ENCODE data around the gene PIP4K2C. TPM values are rescaled to one million over a fixed set of nuclear protein-coding genes. Genes with fewer than 3 reads are reported as not detected.

PIP4K2C gene
- 12.2 TPM for polyA plus RNA-seq (2012; ENCODE audit: missing spikeins)

GRCh38 chr12:57590864-57591781 is at the start of gene PIP4K2C:
Gene PIP4K2C (plus strand): TSS chr12:57591192. CDS start chr12:57591290, 98 bp downstream.
- FAIRE-seq (peak; percentile 96), DNase-seq (ENCODE audit: insufficient read length) (peak; percentile 95)
- peak; percentile 86 for TF ChIP-seq POLR2A (IDR thresholded peaks at IDR 0.05; ENCODE audit: low read depth, low read length)
- TF ChIP-seq TAF1 (IDR thresholded peaks at IDR 0.05; ENCODE audit: borderline replicate concordance, low read depth, low read length), result 0 out of 2 replicates have a peak, but pooled peaks have one; percentile 23
- peak; percentile 63 for TF ChIP-seq POLR2AphosphoS5 (IDR thresholded peaks at IDR 0.05; ENCODE audit: low read depth, low read length)

DNA sequence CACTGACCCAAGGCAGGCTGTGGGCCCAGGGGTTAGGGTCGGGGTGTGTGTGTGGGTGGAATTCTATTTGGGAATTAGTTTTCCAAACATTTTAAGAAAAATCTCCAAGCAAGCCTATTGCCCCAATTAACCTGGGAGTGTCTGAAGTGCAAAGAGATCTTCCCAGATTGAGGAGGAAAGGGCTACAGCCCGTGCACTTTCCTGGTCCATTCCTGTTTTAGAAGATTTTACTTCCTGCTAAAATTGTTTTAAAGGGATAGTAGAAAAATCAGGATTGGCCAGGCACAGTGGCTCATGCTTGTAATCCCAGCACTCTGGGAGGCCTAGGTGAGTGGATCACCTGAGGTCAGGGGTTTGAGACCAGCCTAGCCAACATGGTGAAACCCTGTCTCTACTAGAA is 49.3 kb upstream of the PIP4K2C start:
- FAIRE-seq (no peak), DNase-seq (ENCODE audit: insufficient read length) (no peak)
- TF ChIP-seq TAF1 (IDR thresholded peaks at IDR 0.05; ENCODE audit: borderline replicate concordance, low read depth, low read length) (no peak), POLR2A (IDR thresholded peaks at IDR 0.05; ENCODE audit: low read depth, low read length) (no peak), POLR2AphosphoS5 (IDR thresholded peaks at IDR 0.05; ENCODE audit: low read depth, low read length) (no peak)

DNA sequence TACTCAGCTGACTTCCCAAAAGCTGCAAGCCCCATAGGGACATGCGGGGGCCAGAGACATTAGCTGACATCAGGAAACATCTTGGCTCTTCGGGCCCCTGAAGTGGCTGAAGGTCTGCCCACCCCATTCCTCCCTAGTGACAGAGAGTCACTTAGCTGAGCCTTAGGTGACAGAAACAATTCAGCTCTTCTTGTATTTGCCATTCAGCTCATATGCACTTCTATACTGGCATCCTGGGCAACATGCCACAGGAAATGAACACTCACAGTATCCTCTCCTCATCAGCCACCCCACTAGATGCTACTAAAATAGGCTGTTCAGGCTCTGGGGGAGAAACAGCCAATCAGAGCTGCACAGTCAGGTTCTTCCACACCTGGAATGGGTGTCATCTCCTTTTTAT is 47.4 kb upstream of the PIP4K2C start:
- FAIRE-seq (no peak), DNase-seq (ENCODE audit: insufficient read length) (no peak)
- TF ChIP-seq TAF1 (IDR thresholded peaks at IDR 0.05; ENCODE audit: borderline replicate concordance, low read depth, low read length), result no peak
- TF ChIP-seq POLR2A (IDR thresholded peaks at IDR 0.05; ENCODE audit: low read depth, low read length), result no peak
- TF ChIP-seq POLR2AphosphoS5 (IDR thresholded peaks at IDR 0.05; ENCODE audit: low read depth, low read length), result no peak

GRCh38 chr12:57545809-57546437 is 45.1 kb upstream of the PIP4K2C start:
- TF ChIP-seq POLR2A (IDR thresholded peaks at IDR 0.05; ENCODE audit: low read depth, low read length) (no peak), POLR2AphosphoS5 (IDR thresholded peaks at IDR 0.05; ENCODE audit: low read depth, low read length) (no peak), TAF1 (IDR thresholded peaks at IDR 0.05; ENCODE audit: borderline replicate concordance, low read depth, low read length) (no peak)
- no peak for FAIRE-seq
- DNase-seq (ENCODE audit: insufficient read length), result no peak

- DNase-seq (ENCODE audit: insufficient read length) (peak; percentile 96), FAIRE-seq (peak; percentile 95)
- TF ChIP-seq TAF1 (IDR thresholded peaks at IDR 0.05; ENCODE audit: borderline replicate concordance, low read depth, low read length), result 0 out of 2 replicates have a peak, but pooled peaks have one; percentile 48
- TF ChIP-seq POLR2A (IDR thresholded peaks at IDR 0.05; ENCODE audit: low read depth, low read length), result peak; percentile 71; the same call in 1 of the 2 replicates
- no peak for TF ChIP-seq POLR2AphosphoS5 (IDR thresholded peaks at IDR 0.05; ENCODE audit: low read depth, low read length)
Observed at GRCh38 chr12:57546438-57547287, 44.3 kb upstream of the PIP4K2C start, which contains the start of gene DCTN2. Gene DCTN2 (minus strand): TSS chr12:57547192. CDS start chr12:57547063, 129 bp downstream.

DNA sequence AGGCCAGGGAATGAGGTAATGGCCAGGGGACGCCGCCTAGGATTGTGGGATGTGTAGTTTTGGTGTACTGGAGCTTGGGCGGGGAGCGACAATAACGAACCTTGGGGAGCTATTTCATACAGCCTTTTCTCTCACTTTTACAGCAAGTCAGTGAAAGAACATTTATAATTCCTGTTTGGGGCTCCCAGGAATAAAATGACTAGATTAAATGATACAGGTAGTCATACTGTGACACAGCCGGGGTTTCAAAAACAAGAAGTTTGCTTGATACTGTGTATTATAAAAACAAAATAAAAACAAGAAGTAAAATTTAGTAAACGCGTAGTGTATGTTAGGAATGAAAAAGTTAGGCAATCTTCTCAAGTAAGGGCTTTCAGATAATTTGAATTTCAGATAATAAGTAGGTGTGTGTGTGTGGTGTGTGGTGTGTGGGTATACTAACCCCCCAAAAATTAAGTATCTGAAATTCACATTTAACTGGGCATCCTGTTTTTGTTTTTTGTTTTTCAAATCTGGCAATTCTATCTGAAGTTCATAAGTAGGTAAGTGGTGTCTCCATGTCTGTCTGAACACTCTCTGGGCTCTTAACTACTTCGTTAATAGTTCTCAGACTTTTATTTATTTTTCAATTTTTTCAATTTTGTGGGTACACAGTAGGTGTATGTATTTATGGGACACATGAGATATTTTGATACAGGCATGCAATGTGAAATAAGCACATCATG is 43.5 kb upstream of the PIP4K2C start:
- TF ChIP-seq TAF1 (IDR thresholded peaks at IDR 0.05; ENCODE audit: borderline replicate concordance, low read depth, low read length), result no peak
- no peak for TF ChIP-seq POLR2AphosphoS5 (IDR thresholded peaks at IDR 0.05; ENCODE audit: low read depth, low read length)
- no peak for TF ChIP-seq POLR2A (IDR thresholded peaks at IDR 0.05; ENCODE audit: low read depth, low read length)
- DNase-seq (ENCODE audit: insufficient read length), result no peak
- FAIRE-seq, result no peak

- TF ChIP-seq POLR2AphosphoS5 (IDR thresholded peaks at IDR 0.05; ENCODE audit: low read depth, low read length), result no peak
- TF ChIP-seq POLR2A (IDR thresholded peaks at IDR 0.05; ENCODE audit: low read depth, low read length), result no peak
- no peak for TF ChIP-seq TAF1 (IDR thresholded peaks at IDR 0.05; ENCODE audit: borderline replicate concordance, low read depth, low read length)
- FAIRE-seq, result no peak
- DNase-seq (ENCODE audit: insufficient read length), result no peak
Observed at GRCh38 chr12:57548013-57548315, 43.0 kb upstream of the PIP4K2C start.

- no peak for FAIRE-seq
- no peak for DNase-seq (ENCODE audit: insufficient read length)
- TF ChIP-seq POLR2AphosphoS5 (IDR thresholded peaks at IDR 0.05; ENCODE audit: low read depth, low read length), result no peak
- no peak for TF ChIP-seq POLR2A (IDR thresholded peaks at IDR 0.05; ENCODE audit: low read depth, low read length)
- no peak for TF ChIP-seq TAF1 (IDR thresholded peaks at IDR 0.05; ENCODE audit: borderline replicate concordance, low read depth, low read length)
Observed at GRCh38 chr12:57548488-57548887, 42.5 kb upstream of the PIP4K2C start.

DNA sequence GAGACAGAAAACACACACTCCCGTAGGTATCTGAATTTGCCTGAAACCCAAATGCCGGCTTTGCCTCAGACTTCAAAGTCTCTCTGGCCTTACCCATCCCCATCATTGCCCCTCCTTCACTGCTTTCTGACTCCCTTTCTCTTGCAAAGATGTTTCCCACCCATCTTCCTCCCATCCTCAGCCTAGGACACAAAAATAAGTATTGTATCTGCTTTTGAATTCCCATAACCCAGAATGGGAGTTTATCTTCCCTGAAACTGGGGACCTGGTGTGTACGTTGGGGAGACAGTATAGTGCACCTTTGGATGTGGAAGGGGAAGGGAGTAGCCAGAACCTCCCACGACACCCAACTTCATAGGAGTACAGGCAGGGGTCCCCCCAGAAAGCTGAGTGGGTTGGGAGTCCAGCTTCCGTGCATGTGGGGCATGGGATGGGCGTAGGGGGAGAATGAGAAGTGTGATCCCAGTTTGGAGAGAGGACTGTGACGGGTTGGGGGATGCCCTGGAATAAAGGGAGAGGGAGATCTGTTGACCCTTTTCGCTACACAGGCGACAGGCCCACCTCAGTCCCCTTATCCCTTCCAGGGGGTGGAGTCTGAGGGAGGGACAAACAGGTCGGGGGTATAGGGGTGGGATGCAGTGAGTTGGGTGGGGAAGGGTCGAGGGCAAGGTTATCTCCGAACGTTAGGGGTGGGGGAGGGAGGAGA is 41.6 kb upstream of the PIP4K2C start:
- no peak for FAIRE-seq
- TF ChIP-seq POLR2AphosphoS5 (IDR thresholded peaks at IDR 0.05; ENCODE audit: low read depth, low read length) (no peak), POLR2A (IDR thresholded peaks at IDR 0.05; ENCODE audit: low read depth, low read length) (no peak), TAF1 (IDR thresholded peaks at IDR 0.05; ENCODE audit: borderline replicate concordance, low read depth, low read length) (no peak)
- DNase-seq (ENCODE audit: insufficient read length), result no peak

All from GM12892 (cell line).